GM12878 (cell line): Measurements from ENCODE around the gene TMEM256. TPM values are rescaled to one million over a fixed set of nuclear protein-coding genes. Genes with fewer than 3 reads are reported as not detected.
A peak's percentile ranks its signal among the peaks of the same experiment; 100 is the strongest.

Experiments used
- ATAC-seq: fragments of 200-7000 bp; cut with Tn5 transposase; 3 replicates; pipeline ENCODE4 v1.9.1; 2020; ENCODE audit warnings: mild to moderate bottlenecking, moderate library complexity
- BruUV-seq: library from RNA; stranded (reverse); fragments of 400-500 nt; replicated peaks from 2 replicates; lab custom pipeline; 2021; lab: Mats Ljungman, UMichigan
- CTCF ChIA-PET: fragments of 300-600 bp; sonication (Branson Sonifier 250); formaldehyde crosslinking; extraction: SDS; loops from one replicate; lab custom pipeline; 2021; ENCODE audit warnings: inconsistent platforms; lab: Yijun Ruan, JAX
- POLR2A ChIA-PET: fragments of 350-600 bp; formaldehyde crosslinking; extraction: SDS; loops from one replicate; lab custom pipeline; 2021; ENCODE audit warnings: inconsistent platforms; lab: Charles Lee
- RAD21 ChIA-PET: fragments of 300-600 bp; sonication (Branson Sonifier 250); formaldehyde crosslinking; loops from one replicate; lab custom pipeline; 2023; ENCODE audit warnings: antibody characterized with exemption; ENCODE audit not compliant: unreplicated experiment; lab: Charles Lee
- SMC1A ChIA-PET: fragments of 300-600 bp; sonication (Branson Sonifier 250); formaldehyde crosslinking; loops from one replicate; lab custom pipeline; 2023; ENCODE audit not compliant: unreplicated experiment, uncharacterized antibody; lab: Charles Lee
- DNase-seq: peaks from one replicate; pipeline ENCODE4 v3.0.0-alpha.2; 2011; ENCODE audit warnings: low read depth, low spot score
- FAIRE-seq: peaks from 3 replicates; lab custom pipeline; 2011; peaks lifted over from hg19 to GRCh38; lab: Jason Lieb, UNC
- H2AFZ ChIP-seq: 2 replicates; pipeline ENCODE4 v1.6.0; 2011; ENCODE audit warnings: low read depth, low read length, control low read depth; ENCODE audit not compliant: control insufficient read depth
- H3K27ac ChIP-seq: 2 replicates; pipeline ENCODE4 v1.5.1; 2011; ENCODE audit warnings: control low read depth; ENCODE audit not compliant: control insufficient read depth, insufficient read depth
- H3K27me3 ChIP-seq, 2 experiments: replicated peaks in 1 of 2; 2 replicates each; pipeline versions ENCODE4 v1.6.0 to v1.6.1; 2011; ENCODE audit warnings: low read length in 1 of 2; ENCODE audit not compliant: control insufficient read depth in 2 of 2, insufficient read depth in 2 of 2
- H3K36me3 ChIP-seq, 2 experiments: 2 replicates each; pipeline ENCODE4 v1.5.1; 2011; ENCODE audit warnings: low read length in 1 of 2; ENCODE audit not compliant: control insufficient read depth in 2 of 2, insufficient read depth in 2 of 2
- H3K4me1 ChIP-seq: 2 replicates; pipeline ENCODE4 v1.6.1; 2011; ENCODE audit warnings: mild to moderate bottlenecking, low read length, moderate library complexity, mixed read lengths; ENCODE audit not compliant: control insufficient read depth, insufficient read depth
- H3K4me2 ChIP-seq: 2 replicates; pipeline ENCODE4 v1.6.0; 2011; ENCODE audit warnings: control low read depth; ENCODE audit not compliant: control insufficient read depth, insufficient read depth
- H3K4me3 ChIP-seq: fragments of 200-600 bp; sonication (generic); 2 replicates; pipeline ENCODE4 v1.5.1; 2016
- H3K79me2 ChIP-seq: 2 replicates; pipeline ENCODE4 v1.6.0; 2011; ENCODE audit warnings: low read length; ENCODE audit not compliant: control insufficient read depth, insufficient read depth
- H3K9ac ChIP-seq: 2 replicates; pipeline ENCODE4 v1.8.0; 2011; ENCODE audit warnings: low read length, control low read depth, mixed read lengths; ENCODE audit not compliant: control insufficient read depth, insufficient read depth
- H3K9me3 ChIP-seq: replicated peaks from 3 replicates; pipeline ENCODE4 v1.5.1; 2011; ENCODE audit warnings: mild to moderate bottlenecking, low read length; ENCODE audit not compliant: control insufficient read depth, insufficient read depth
- H4K20me1 ChIP-seq: 2 replicates; pipeline ENCODE4 v1.6.0; 2011; ENCODE audit not compliant: control insufficient read depth, insufficient read depth
- FOXK2 ChIP-seq: fragments of 450-650 bp; IDR thresholded peaks from 2 replicates; pipeline ENCODE4 v1.6.1; 2017; ENCODE audit warnings: mild to moderate bottlenecking, moderate library complexity
- IKZF1 ChIP-seq: fragments of 450-650 bp; conservative IDR thresholded peaks from 2 replicates; pipeline ENCODE4 v1.6.1; 2017; ENCODE audit warnings: antibody characterized with exemption, mild to moderate bottlenecking
- MLLT1 ChIP-seq: fragments of 450-650 bp; IDR thresholded peaks from 2 replicates; pipeline ENCODE4 v1.6.1; 2016; ENCODE audit warnings: mild to moderate bottlenecking
- MXI1 ChIP-seq: fragments of 150-350 bp; IDR thresholded peaks from 2 replicates; pipeline ENCODE4 v1.6.1; 2011; ENCODE audit warnings: low read depth, mild to moderate bottlenecking, inconsistent platforms, low read length, improper control_type of control experiment
- NFIC ChIP-seq: IDR thresholded peaks from 2 replicates; pipeline ENCODE4 v1.6.1; 2012; ENCODE audit warnings: low read depth, mild to moderate bottlenecking, inconsistent platforms, low read length, moderate library complexity
- NR2C2 ChIP-seq: IDR thresholded peaks from 2 replicates; pipeline ENCODE4 v1.6.1; 2011; ENCODE audit warnings: borderline replicate concordance, low read depth; ENCODE audit not compliant: control insufficient read depth, insufficient read length
- PKNOX1 ChIP-seq: fragments of 450-650 bp; IDR thresholded peaks from 2 replicates; pipeline ENCODE4 v1.6.1; 2016; ENCODE audit warnings: mild to moderate bottlenecking
- SIX5 ChIP-seq: IDR thresholded peaks from 2 replicates; pipeline ENCODE4 v1.6.1; 2011; ENCODE audit warnings: mild to moderate bottlenecking, low read depth, low read length, moderate library complexity; ENCODE audit not compliant: severe bottlenecking
- YY1 ChIP-seq: IDR thresholded peaks from 2 replicates; pipeline ENCODE4 v1.6.1; 2011; ENCODE audit warnings: low read depth, mild to moderate bottlenecking, low read length
- WGBS: methylation state at CpG from one replicate; pipeline ENCODE4 v1.1.6; 2016; ENCODE audit warnings: low lambda C conversion rate; ENCODE audit not compliant: insufficient replicate concordance, insufficient coverage; ENCODE audit errors: missing lambda C conversion rate; 5-methylcytosine and 5-hydroxymethylcytosine counted together
- in situ Hi-C: fragments of 300-500 bp; cut with MboI; formaldehyde crosslinking; loops from 9 replicates; pipeline ENCODE4 v1.14.3; 2018; ENCODE audit warnings: mixed read lengths
- intact Hi-C: fragments of 100-400 bp; cut with micrococcal nuclease; formaldehyde crosslinking; loops from one replicate; pipeline ENCODE4 v1.14.2; 2022; ENCODE audit not compliant: unreplicated experiment
- polyA plus RNA-seq, 11 experiments: library from polyadenylated mRNA; depleted of rRNA in 4 of 11; unstranded in 6 of 11; stranded (reverse) in 5 of 11; fragments of >200 nt; fragmentation: Nextera tagmentation in 4 of 11; fragmentation: Illumina TruSeq in 1 of 11; extraction: Ambion mirVana in 4 of 11; extraction: Trizol in 1 of 11; gene quantifications; 1 replicate in 1 of 11; 2 replicates in 10 of 11; pipeline versions ENCODE4 v1.2.1 to v1.2.3, GENCODE V29; 2011 to 2016; ENCODE audit warnings: inconsistent platforms in 2 of 11, missing spikeins in 2 of 11, low read depth in 1 of 11
- total RNA-seq, 4 experiments: library from RNA; depleted of rRNA in 3 of 4; stranded (reverse); fragments of >200 nt in 3 of 4; fragmentation: Illumina TruSeq in 1 of 4; extraction: Trizol in 1 of 4; gene quantifications; 2 replicates each; pipeline versions ENCODE4 v1.2.1 to v1.2.3, GENCODE V29; 2013 to 2021

TMEM256 gene
- total and polyA plus RNA-seq, 10 of the 15 experiments (the other 5 are each of a cell fraction or from before 2014, with no cell fraction given) = 57.3 to 342 (median 95.7) TPM

- TF ChIP-seq NR2C2 (no peak), MLLT1 (peak; percentile 66; the same call in 1 of the 2 replicates), FOXK2 (no peak), NFIC (no peak), SIX5 (no peak)
Measured at GRCh38 chr17:7444682-7445618, 41.1 kb upstream of the TMEM256 start, which contains the start of gene CHRNB1 (continued).

- TF ChIP-seq PKNOX1 = no peak
- TF ChIP-seq NFIC = no peak
- TF ChIP-seq MXI1 = no peak
- no peak for TF ChIP-seq IKZF1
- no peak for TF ChIP-seq YY1
- ChIA-PET POLR2A (interaction anchor here (0.6 to 5.4 kb wide), 7 partner anchors 8 to 815 kb away, joined by 3 to 52 read pairs (median 3); partner anchors contain the start of genes TMEM102 and ZBTB4), CTCF (interaction anchor here (0.8 to 1.6 kb wide), 6 partner anchors 9 to 117 kb away, joined by 3 to 9 read pairs (median 5); partner anchors contain the start of gene SENP3), RAD21 (interaction anchor here (0.6 to 2.7 kb wide), 4 partner anchors 8 to 117 kb away, joined by 3 to 9 read pairs (median 4); partner anchors contain the start of gene TMEM102), SMC1A (interaction anchor here (0.5 to 1.5 kb wide), 5 partner anchors 11 to 116 kb away, joined by 3 to 7 read pairs (median 3); no protein-coding TSS in a partner anchor)
- intact Hi-C loops = no loop called here
- Histone ChIP-seq H3K27ac (no peak overlapping the region), H2AFZ (no peak overlapping the region), H3K27me3 (peaks cover 1 to 8% of the 10 kb centered on the region in 2 experiments; a peak in 3 of 4 replicates), H3K79me2 (no peaks in the 10 kb centered on the region; the same call in 1 of the 2 replicates), H3K4me3 (no peak overlapping the region), H4K20me1 (no peaks in the 10 kb centered on the region), H3K9me3 (no peaks in the 10 kb centered on the region), H3K36me3 (no peaks in the 10 kb centered on the region), H3K4me1 (peaks cover 20% of the 10 kb centered on the region), H3K4me2 (no peak overlapping the region), H3K9ac (no peak overlapping the region)
- FAIRE-seq = no peak
- no peak for DNase-seq
- ATAC-seq = no peak
- in situ Hi-C loops = no loop called here
- BruUV-seq = no TSS peak
- 25% methylated on average over 7 of the region's 7 CpGs for WGBS
Measured at GRCh38 chr17:7443499-7444485, 39.9 kb upstream of the TMEM256 start.
